Subcutaneous adipose tissue (tissue), 4 donors: ENCODE data around the gene GMFB. TPM values are rescaled to one million over a fixed set of nuclear protein-coding genes. Genes with fewer than 3 reads are reported as not detected.

Experiments
- total RNA-seq, 4 donors: library from RNA; depleted of rRNA; stranded (reverse); fragments of >200 nt; gene quantifications; one replicate each; pipeline ENCODE4 v1.1.0, GENCODE V29; 2016
- TF ChIP-seq, protein P1 (sequence below): fragments of 450-650 bp; IDR thresholded peaks from one replicate; pipeline ENCODE4 v1.5.1; 2016; ENCODE audit warnings: low read depth, mild to moderate bottlenecking, control low read depth, antibody characterized with exemption, moderate library complexity

GMFB gene
- total RNA-seq, 4 donors from 2014 or later: 35.8 to 100 (median 85.5) TPM

- TF ChIP-seq, protein P1, sequence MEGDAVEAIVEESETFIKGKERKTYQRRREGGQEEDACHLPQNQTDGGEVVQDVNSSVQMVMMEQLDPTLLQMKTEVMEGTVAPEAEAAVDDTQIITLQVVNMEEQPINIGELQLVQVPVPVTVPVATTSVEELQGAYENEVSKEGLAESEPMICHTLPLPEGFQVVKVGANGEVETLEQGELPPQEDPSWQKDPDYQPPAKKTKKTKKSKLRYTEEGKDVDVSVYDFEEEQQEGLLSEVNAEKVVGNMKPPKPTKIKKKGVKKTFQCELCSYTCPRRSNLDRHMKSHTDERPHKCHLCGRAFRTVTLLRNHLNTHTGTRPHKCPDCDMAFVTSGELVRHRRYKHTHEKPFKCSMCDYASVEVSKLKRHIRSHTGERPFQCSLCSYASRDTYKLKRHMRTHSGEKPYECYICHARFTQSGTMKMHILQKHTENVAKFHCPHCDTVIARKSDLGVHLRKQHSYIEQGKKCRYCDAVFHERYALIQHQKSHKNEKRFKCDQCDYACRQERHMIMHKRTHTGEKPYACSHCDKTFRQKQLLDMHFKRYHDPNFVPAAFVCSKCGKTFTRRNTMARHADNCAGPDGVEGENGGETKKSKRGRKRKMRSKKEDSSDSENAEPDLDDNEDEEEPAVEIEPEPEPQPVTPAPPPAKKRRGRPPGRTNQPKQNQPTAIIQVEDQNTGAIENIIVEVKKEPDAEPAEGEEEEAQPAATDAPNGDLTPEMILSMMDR: no peak
Observed at GRCh38 chr14:54493293-54493692, 4.5 kb upstream of the GMFB start.

DNA sequence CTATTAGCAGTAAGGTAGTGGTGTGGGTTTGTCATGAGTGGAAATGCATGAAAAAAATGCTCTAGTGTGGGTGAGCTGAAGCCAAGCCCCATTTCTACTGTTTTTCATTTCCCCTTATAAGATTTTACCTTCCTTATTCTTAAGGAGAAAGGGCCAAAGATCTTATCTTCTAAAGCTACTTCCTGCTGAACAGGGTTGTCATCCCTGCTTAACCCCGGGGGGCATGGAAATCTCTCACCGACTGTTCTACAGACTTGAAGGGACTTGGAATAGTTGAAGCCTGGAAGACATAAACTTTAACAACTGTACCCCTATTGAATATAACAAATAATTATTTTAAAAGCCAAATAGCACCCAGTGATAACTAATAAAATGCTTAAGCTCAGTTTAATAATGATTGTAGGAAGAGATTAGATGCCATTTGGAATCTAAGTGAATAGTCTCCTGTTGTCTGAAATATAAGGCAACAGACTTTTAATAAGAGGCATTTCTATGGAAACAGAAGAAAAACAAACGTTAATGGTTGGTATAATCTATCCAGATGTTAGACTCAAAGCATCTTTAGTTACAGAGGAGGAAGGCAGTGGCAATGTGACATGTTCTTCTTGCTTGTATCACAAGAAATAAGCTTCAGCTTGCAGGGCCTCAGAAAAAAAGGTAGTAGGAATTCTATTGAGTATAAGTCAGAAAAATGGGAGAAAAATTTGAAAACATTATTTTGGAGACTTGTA lies 1.8 kb upstream of the GMFB start:
- TF ChIP-seq, protein P1: no peak

DNA sequence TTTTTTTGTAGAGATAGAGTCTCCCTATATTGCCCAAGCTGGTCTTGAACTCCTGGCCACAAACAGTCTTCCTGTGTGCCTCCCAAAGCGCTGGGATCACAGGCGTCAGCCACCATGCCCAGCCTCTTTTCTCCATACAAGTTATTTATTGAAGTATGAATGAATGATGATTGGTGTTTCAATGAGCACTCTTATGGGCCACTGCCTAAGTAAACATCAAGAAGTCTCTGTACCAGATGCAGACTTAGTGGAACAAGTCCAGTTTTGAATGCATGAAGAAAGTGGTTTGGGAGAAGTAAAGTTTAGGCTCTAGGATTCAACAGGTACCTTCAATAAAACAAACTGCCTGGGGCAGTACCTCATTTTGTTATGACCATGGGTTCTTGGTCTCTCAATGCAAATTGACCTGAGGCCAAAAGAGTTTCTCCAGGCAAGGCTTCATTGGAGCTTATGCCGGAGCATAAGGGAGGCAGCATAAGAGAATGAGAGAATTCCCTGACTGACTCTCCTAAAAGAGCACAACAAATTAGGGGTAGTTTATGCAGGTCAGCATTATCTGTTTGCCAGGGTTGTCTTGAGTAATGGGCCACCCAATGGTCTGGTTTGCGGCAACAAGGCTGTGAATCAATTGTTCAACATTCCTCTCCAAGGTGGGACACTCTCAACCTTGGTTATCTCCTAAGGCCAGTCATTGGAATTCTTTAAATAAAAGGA lies 1.1 kb upstream of the GMFB start:
- TF ChIP-seq, protein P1: no peak

GRCh38 chr14:54489318-54489683 lies 521 bp upstream of the GMFB start:
- TF ChIP-seq, protein P1: no peak

GRCh38 chr14:54488318-54488645 lies 498 bp downstream of the GMFB start:
- TF ChIP-seq, protein P1: no peak

- TF ChIP-seq, protein P1: no peak
Observed at GRCh38 chr14:54487771-54488170, 1.0 kb downstream of the GMFB start.

- TF ChIP-seq, protein P1: no peak
Observed at GRCh38 chr14:54486685-54487084, 2.1 kb downstream of the GMFB start.
